ENCODE data around the gene ELANE. TPM values are rescaled to one million over a fixed set of nuclear protein-coding genes. Genes with fewer than 3 reads are reported as not detected.

The ELANE gene
- total RNA-seq, 1 donor from 2014 or later, result 1.3 TPM

DNA sequence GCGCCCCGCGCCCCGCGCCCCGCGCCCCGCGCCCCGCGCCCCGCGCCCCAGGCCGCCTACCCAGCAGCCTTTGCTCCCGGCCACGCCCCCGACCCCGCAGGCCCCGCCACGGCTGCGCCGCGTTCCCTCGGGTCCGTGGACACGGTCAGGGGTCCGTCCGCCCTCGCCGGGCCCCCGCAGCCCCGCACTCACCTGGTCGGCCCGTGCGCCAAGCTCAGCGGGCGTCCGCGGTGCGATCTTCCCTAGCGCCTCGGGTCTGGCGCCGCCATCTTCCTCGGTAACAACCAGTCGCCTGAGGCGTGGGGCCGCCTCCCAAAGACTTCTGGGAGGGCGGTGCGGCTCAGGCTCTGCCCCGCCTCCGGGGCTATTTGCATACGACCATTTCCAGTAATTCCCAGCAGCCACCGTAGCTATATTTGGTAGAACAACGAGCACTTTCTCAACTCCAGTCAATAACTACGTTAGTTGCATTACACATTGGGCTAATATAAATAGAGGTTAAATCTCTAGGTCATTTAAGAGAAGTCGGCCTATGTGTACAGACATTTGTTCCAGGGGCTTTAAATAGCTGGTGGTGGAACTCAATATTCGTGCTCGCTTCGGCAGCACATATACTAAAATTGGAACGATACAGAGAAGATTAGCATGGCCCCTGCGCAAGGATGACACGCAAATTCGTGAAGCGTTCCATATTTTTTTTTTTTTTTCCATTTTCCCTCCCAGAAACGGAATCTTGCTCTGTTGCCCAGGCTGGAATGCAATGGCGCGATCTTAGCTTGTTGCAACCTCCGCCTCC is 41.0 kb downstream of the ELANE start, which contains the start of the genes MED16 and RNU6-9:
Gene MED16 (minus strand): TSS at position 294 of the 796 bp plus-strand sequence. CDS start 2,056 bp downstream, outside the sequence.
Gene RNU6-9 (plus strand): TSS at position 591 of the 796 bp plus-strand sequence.
- DNase-seq (ENCODE audit: low spot score), result peak; percentile 98

DNA sequence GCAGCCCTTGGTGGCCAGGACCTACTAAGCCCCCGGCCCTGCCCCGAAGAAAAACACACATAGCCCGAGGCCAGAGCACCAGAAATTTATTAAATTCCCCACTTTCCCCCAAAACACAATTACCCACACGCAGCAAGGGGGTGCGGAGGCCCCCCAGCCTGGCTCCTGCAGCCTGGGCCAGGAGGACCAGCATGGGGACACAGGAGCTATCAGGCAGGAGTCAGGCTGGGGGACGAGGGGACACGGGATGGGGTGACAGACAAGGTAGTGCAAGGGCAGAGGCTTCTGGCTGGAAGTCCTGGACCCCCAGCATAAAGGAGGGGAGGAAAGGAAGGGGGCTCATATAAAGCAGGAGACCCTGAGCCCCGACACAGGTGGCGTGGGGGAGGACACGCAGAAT is 44.3 kb downstream of the ELANE start:
- no peak for DNase-seq (ENCODE audit: low spot score)

DNA sequence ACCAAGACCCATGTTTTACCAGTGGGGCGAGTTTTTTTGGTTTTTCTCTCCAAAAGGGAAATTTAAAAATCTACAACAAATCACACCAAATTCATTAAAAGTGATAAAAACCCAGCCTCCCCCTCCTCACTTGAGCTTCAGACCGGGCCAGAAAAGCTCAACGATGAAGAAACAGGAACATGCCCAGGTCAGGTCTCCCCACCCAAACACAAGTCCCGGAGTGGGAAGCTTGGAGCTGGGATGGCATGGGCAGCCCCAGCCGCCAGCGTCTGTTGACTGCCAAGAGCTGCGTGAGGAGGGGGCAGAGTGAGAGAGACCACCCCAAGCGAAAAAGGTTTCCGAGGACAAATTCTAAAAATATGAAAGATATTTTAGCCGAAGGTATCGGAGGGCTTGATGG is 44.9 kb downstream of the ELANE start:
- DNase-seq (ENCODE audit: low spot score), result no peak

DNA sequence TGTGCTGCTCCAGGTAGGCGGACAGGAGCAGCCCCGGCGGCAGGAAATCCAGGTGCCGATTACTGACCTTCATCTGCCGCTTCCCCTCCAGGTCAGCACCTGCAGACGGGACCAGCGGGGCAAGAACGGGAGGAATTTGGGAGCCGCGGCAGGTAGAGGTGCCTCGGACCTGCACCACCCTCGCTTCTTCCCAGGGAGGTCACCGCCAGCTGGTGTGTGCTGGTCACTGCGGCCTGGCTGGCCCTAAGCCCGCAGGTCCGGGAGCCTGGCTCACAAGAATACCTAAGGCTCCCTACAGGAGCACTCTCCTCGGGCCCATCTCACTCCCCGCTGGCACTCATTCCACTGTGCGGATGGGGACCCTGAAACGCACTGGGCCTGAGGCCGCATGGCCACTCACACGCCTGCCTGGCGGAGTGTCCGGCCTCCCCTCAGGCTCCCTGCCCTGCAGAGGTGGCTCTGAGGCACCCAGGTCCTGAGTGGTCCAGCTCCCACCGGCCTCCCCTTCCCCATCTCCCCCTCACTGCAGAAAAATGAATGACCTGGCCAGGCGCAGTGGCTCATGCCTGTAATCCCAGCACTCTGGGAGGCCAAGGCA is 45.4 kb downstream of the ELANE start:
- no peak for DNase-seq (ENCODE audit: low spot score)

DNA sequence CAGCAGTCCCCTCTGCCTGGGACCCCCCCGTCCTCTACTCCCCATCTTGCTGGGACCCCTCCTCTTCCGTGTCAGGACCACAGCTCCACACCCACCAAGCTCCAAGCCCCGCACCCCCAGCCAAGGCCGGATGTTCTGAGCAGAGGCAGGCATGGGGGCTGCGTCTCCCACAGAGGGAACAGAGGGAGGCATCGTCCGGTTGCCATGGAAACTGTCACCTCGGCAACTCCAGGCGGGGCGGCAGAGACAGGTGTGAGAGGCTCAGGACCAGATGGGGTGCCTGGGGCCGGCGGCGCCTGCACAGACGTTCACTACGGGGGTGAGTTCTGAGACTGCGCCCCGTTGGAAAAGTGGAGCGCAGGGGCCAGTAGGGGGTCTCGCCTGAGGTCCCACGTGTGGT is 46.6 kb downstream of the ELANE start:
- no peak for DNase-seq (ENCODE audit: low spot score)

DNA sequence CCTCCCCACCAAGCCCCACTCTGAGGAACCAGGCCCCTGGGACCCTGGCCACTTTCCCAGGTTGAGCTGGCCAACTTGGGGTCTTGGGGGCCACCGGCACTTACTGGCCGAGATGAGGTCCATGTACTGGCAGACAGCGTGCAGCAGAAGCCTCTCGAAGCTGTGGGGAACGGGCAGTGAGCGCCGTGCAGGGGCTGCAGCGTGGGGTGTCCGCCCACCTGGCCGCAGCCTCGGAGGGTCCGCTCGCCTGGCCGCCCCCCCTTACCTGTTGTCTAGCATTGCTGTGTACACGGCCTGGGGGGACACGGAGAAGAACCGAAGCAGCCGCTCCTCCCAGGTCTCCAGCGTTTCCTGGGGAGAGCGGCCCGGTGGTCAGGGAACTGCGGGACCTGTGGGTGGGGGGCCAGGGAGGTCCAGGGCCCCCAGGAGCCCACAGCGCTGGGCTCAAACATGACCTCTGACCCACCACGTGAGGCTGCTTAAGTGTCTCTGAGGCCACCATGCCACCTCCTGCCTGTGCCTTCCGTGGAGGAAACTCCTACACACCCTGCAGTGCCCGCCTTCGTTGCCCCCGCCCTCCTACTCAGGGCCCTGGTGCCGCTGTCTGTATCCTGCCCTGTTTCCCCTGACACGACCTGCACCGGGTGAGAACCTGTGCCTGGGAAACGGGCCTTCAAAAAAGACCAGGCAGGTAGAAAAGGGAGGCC is 47.4 kb downstream of the ELANE start:
- DNase-seq (ENCODE audit: low spot score), result no peak

DNA sequence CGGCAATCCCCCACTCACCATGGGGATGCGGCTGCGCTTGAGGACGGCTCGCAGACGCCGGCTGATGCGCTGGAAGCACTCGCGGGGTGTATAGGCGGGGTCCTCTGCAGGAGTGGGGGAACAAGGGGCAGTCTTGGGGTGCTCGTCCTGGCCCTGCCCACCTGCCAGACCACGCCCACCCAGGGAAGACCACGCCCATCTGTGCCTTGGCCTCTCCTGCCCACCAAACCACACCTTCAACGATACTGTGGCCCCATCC is 47.9 kb downstream of the ELANE start:
- DNase-seq (ENCODE audit: low spot score), result no peak

DNA sequence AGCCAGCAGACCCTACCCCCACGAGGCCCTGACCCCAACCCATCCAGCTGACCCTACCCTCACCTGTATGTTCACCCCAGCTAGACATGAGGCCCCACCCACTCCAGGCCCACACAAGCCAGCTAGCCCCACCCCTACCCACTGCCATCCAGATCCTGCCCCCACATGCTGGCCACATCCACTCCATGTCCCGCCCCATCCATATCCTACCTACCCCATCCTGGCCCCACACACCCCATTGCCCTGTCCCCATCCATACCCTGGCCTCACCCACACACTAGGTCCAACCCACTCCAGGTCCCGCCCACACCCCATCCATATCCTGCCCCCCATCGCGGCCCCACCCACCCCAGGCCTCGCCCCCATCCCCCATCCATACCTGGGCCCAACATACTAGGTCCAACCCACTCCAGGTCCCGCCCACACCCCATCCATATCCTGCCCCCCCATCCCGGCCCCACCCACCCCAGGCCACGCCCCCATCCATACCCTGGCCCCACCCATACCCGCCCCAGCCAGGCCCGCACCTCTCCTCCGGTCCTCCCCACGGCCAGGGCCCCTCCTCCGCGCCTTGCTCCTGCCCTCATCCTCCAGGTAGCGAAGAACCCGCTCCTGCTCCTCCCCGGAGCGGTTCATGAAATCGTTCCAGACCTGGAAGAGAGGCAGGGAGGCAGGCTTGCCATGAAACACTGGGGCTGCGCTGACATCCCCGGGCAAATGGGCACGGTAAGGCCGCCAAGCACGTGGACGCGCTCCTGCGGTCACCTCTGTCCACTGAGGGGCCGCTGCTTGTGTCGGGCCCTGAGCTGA is 48.4 kb downstream of the ELANE start:
- DNase-seq (ENCODE audit: low spot score), result no peak

DNA sequence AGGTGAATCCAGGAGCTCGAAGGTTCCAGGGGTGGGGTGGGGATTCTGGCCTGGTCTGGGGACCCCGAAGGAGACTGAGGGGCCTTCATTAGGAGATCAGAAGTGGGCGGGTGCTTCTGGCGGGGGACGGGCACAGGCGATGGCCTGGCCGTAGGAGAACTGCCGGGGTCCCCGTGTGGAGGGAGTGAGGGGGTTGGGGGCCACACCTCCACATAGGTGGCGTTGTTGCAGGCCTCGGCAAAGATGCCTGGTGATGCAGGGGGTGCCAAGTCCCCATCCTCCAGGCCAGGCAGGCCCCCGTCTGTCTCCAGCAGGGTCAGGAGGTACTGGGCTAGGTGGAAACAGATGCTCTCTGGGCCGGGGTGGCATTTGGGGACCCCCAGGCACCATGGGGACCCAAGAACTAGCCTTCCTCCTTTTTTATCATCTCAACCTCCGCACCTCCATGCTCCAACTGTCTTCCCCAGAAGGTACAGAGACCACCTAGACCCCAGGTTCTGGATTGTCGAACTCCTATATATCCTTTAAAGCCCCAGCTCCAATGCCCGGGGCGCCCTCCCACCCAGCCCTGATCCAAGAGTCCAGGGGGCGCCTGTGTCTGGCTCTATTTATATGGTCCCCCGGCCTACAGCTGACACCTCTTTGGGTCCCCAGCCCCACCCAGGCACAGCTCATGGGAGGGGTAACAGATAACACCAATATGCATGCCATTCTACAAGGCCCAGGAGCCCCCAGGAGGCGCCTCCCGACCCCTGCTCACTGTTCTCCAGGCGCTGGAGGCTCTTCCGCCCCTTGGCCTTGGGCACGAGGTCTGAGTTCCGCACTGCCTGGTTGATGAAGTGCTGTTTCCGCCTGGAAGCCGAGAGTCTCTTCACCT is 49.4 kb downstream of the ELANE start:
- DNase-seq (ENCODE audit: low spot score), result no peak

DNA sequence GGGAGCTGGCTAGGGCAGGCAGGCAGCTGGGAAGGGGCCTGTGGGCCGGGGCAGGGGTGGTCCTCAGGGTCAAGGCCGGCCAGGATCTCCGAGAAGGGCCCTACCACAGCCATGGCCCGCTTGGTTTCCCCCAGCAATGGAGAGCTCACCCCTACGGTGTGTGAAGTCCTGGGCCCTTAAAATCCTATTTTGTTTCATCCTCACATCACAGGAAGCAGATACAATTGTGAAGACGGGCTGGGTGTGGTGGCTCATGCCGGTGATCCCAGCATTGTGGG is 49.9 kb downstream of the ELANE start:
- DNase-seq (ENCODE audit: low spot score), result no peak

DNA sequence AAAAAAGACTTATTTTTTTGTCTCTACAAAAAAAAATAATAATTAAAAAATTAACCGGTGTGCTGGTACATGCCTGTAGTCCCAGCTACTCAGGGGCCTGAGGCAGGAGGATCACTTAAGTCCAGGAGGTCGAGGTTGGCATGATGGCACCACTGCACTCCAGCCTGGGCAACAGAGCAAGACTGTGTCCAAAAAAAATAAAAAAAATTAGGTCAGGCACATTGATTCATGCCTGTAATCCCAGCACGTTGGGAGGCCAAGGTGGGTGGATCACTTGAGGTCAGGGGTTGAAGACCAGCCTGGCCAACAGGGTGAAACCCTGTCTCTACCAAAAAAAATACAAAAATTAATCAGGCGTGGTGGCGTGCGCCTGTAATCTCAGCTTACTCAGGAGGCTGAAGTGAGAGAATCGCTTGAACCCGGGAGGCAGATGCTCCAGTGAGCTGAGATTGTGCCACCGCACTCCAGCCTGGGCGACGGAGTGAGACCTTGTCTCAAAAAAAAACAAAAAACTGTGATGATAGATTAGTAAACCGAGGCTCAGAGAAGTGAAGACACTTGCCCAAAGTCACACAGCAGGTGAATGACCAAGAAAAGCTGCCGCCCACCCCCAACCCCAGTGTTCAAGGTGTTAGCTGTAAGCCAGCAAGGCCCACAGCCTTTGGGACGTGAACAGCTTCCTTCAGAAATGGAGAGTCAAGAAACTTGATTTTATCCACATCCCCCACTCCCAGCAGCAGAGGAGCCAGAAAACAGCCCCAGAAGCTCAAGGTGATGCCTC is 50.5 kb downstream of the ELANE start:
- no peak for DNase-seq (ENCODE audit: low spot score)

DNA sequence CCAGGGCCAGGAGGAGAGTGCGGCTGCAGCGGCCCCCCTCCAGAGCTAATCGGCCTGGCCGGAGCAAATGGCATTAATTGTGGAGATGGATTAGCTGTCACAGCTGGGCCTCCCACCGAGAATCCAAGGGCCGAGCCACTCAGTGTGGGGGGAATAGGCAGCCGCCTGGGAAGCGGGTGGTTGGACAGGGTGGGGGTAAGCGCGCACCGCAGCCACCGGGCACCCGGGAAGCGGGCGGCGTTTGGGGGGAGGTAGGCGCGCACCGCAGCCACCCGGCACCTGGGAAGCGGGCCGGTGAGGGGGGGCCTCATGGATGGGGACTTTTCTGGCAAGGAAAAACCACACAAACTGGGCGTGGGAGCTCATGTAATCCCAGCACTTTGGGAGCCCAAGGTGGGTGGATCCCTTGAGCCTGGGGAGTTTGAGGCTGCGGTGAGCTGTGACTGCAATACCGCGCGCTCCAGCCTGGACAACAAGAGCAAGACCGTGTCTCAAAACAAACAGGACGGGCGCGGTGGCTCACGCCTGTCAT is 51.2 kb downstream of the ELANE start:
- DNase-seq (ENCODE audit: low spot score), result no peak

DNA sequence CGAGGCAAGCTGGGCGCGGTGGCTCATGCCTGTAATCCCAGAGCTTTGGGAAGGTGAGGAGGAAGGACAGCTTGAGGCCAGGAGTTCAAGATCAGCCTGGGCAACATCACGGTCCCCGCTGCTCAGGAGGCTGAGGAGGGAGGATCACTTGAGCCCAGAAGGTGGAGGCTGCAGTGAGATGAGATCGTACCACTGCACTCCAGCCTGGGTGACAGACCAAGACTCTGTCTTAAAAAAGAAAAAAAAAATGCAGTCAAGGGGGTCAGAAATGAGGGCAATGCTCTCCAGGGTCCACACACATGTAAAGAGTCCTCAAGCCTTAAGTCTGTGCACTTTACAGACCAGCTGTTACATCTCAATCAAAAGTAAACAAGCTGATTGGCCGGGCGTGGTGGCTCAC is 52.4 kb downstream of the ELANE start:
- DNase-seq (ENCODE audit: low spot score), result no peak

Small RNA genes within 50 kb of the gene (microRNA-seq; reads per million reads assigned to microRNA genes)
- gene MIR3187 (ENCODE audit: borderline number of aligned reads) (not detected), gene MIR4745 (ENCODE audit: borderline number of aligned reads) (5.1 reads per million)

Other genes starting within 250 kb of the ELANE start
- 36.9 TPM for gene POLRMT, start 218.8 kb upstream of the ELANE start, total RNA-seq
- 0.22 TPM for gene FGF22, start 212.4 kb upstream of the ELANE start, total RNA-seq
- gene RNF126, start 189.1 kb upstream of the ELANE start, total RNA-seq, result 37.3 TPM
- gene FSTL3, start 175.9 kb upstream of the ELANE start, total RNA-seq, result 193 TPM
- not detected for gene PRSS57, start 156.9 kb upstream of the ELANE start, total RNA-seq
- gene PALM, start 143.4 kb upstream of the ELANE start, total RNA-seq, result 212 TPM
- gene MISP, start 101.2 kb upstream of the ELANE start, total RNA-seq, result 0.67 TPM
- gene PTBP1, start 54.9 kb upstream of the ELANE start, total RNA-seq, result 236 TPM
- not detected for gene PLPPR3, start 30.3 kb upstream of the ELANE start, total RNA-seq
- gene AZU1, start 24.5 kb upstream of the ELANE start, total RNA-seq, result 0.39 TPM
- 0.32 TPM for gene PRTN3, start 11.3 kb upstream of the ELANE start, total RNA-seq
- 1,010 TPM for gene CFD, start 7.4 kb downstream of the ELANE start, total RNA-seq
- gene MED16, start 40.9 kb downstream of the ELANE start, total RNA-seq, result 28.8 TPM
- gene RNU6-9, start 41.2 kb downstream of the ELANE start, total RNA-seq, result not detected
- 48.2 TPM for gene R3HDM4, start 60.9 kb downstream of the ELANE start, total RNA-seq
- gene KISS1R, start 65.0 kb downstream of the ELANE start, total RNA-seq, result not detected
- 19.5 TPM for gene ARID3A, start 73.7 kb downstream of the ELANE start, total RNA-seq
- 20.6 TPM for gene WDR18, start 132.0 kb downstream of the ELANE start, total RNA-seq
- 0.16 TPM for gene GRIN3B, start 148.1 kb downstream of the ELANE start, total RNA-seq
- 143 TPM for gene TMEM259, start 168.8 kb downstream of the ELANE start, total RNA-seq
- not detected for gene RNU6-2, start 169.2 kb downstream of the ELANE start, total RNA-seq
- gene CNN2, start 174.3 kb downstream of the ELANE start, total RNA-seq, result 124 TPM
- gene ABCA7, start 187.8 kb downstream of the ELANE start, total RNA-seq, result 19.9 TPM
- gene ARHGAP45, start 214.9 kb downstream of the ELANE start, total RNA-seq, result 25.5 TPM
- 205 TPM for gene POLR2E, start 243.1 kb downstream of the ELANE start, total RNA-seq

All from mesenteric fat pad (tissue), 1 donor.